ENCODE data around the gene COBL.

- TF ChIP-seq POLR2AphosphoS5 (IDR thresholded peaks at IDR 0.05; ENCODE audit: low read depth, low read length) (no peak), REST (IDR thresholded peaks at IDR 0.05; ENCODE audit: insufficient read depth in 1 of 2, low read depth in 2 of 2, low read length in 2 of 2) (no peak), TAF1 (IDR thresholded peaks at IDR 0.05; ENCODE audit: borderline replicate concordance, insufficient read depth, low read length) (no peak)
These were observed 263.3 kb downstream of the COBL start for GRCh38 chr7:51053160-51053925.

Data from PFSK-1 (cell line).